Colonic mucosa (tissue), 4 donors: ENCODE measurements around the gene GCLC. TPM values are rescaled to one million over a fixed set of nuclear protein-coding genes. Genes with fewer than 3 reads are reported as not detected.

Experiments
- DNase-seq: peaks from one replicate; pipeline ENCODE4 v3.0.0-alpha.2; 2020
- H3K27ac ChIP-seq: fragments of 200-600 bp; one replicate; pipeline ENCODE4 v1.8.0; 2021
- H3K27me3 ChIP-seq: fragments of 200-600 bp; one replicate; pipeline ENCODE4 v1.8.0; 2021
- H3K36me3 ChIP-seq: fragments of 200-600 bp; one replicate; pipeline ENCODE4 v1.8.0; 2021
- H3K4me1 ChIP-seq: fragments of 200-600 bp; one replicate; pipeline ENCODE4 v1.8.0; 2021; ENCODE audit warnings: mild to moderate bottlenecking
- H3K4me3 ChIP-seq: fragments of 200-600 bp; one replicate; pipeline ENCODE4 v1.8.0; 2021
- H3K9ac ChIP-seq, 2 donors: one replicate each; pipeline ENCODE4 v1.7.0; 2013; ENCODE audit warnings: control low read depth in 2 of 2, low read depth in 2 of 2, low read length in 2 of 2
- H3K9me3 ChIP-seq: fragments of 200-600 bp; one replicate; pipeline ENCODE4 v1.8.0; 2021
- intact Hi-C: fragments of 100-400 bp; cut with DNase I; formaldehyde crosslinking; loops from one replicate; pipeline ENCODE4 v1.14.1; 2022
- total RNA-seq, 2 donors: library from RNA; stranded (reverse); fragmentation: NEBNext Ultra II Directional in 1 of 2; extraction: Animal tissue kit (Norgen Biotek cat#: 25700) in 1 of 2; gene quantifications; one replicate each; pipeline ENCODE4 v1.2.1, GENCODE V29; 2021
- TF ChIP-seq, protein P1 (sequence below): fragments of 200-600 bp; IDR thresholded peaks from one replicate; pipeline ENCODE4 v1.8.0; 2022; ENCODE audit warnings: antibody characterized with exemption, mild to moderate bottlenecking
- donor health status: healthy.
- donor health status: DM: no; HTN: no; CAD: no.
- donor health status: DM: no; HTN: no; CAD: no.

GCLC gene
- total RNA-seq, 2 donors from 2014 or later = 35.0 to 37.1 TPM

DNA sequence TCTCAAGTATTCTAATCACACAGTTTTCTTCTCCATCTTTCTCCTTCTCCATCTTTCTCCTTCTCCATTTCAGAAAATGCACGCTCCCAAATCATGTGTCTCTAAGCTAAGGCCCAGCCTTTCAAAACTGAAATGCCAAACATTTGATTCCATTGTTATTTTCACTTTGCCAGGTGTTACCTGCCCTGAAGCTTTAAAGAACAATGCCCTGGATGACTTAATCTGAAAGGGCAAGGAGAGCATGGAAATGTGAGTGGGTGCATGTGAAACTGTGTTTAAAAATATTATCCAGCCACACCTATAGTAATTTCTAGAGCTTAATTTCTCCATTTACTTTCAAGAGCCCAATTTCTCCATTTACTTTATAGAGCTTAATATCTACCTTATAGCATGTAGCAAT is 42.4 kb upstream of the GCLC start:
- no peaks in the 10 kb centered on the region for H3K4me1 ChIP-seq
- DNase-seq = no peak
- TF ChIP-seq, protein P1, sequence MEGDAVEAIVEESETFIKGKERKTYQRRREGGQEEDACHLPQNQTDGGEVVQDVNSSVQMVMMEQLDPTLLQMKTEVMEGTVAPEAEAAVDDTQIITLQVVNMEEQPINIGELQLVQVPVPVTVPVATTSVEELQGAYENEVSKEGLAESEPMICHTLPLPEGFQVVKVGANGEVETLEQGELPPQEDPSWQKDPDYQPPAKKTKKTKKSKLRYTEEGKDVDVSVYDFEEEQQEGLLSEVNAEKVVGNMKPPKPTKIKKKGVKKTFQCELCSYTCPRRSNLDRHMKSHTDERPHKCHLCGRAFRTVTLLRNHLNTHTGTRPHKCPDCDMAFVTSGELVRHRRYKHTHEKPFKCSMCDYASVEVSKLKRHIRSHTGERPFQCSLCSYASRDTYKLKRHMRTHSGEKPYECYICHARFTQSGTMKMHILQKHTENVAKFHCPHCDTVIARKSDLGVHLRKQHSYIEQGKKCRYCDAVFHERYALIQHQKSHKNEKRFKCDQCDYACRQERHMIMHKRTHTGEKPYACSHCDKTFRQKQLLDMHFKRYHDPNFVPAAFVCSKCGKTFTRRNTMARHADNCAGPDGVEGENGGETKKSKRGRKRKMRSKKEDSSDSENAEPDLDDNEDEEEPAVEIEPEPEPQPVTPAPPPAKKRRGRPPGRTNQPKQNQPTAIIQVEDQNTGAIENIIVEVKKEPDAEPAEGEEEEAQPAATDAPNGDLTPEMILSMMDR = no peak
- H3K9me3 ChIP-seq = no peaks in the 10 kb centered on the region
- no peaks in the 10 kb centered on the region for H3K36me3 ChIP-seq
- no peaks in the 10 kb centered on the region for H3K27me3 ChIP-seq
- no peak overlapping the region for H3K4me3 ChIP-seq
- H3K27ac ChIP-seq = no peak overlapping the region
- no peak overlapping the region for H3K9ac ChIP-seq
- intact Hi-C loops = no loop called here

- no peak for DNase-seq
- Histone ChIP-seq H3K4me1 (no peaks in the 10 kb centered on the region), H3K27ac (no peak overlapping the region), H3K9ac (no peak overlapping the region), H3K27me3 (no peaks in the 10 kb centered on the region), H3K9me3 (no peaks in the 10 kb centered on the region), H3K4me3 (no peak overlapping the region), H3K36me3 (no peaks in the 10 kb centered on the region)
- TF ChIP-seq, protein P1 = no peak
- intact Hi-C loops = no loop called here
These were observed 40.5 kb upstream of the GCLC start for GRCh38 chr6:53585208-53585900.

DNA sequence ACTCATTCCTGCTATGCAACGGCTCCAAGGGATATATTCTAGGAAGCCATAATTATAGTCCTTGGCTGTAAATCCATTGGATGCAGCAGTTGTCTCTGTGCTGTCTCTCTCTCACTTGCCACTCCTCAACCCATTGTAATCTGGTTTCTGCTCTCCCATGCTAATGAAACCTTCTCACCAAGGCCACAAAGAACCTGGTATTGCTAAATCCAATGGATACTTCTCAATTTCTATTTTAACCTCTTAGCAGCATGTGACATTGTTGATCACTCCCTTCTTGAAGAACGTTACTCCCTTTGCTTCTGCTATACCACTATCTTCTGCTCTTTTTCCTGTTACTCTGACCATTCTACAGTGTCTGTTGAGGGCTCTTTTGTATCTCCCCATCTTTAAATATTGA is 39.8 kb upstream of the GCLC start:
- Histone ChIP-seq H3K9ac (no peak overlapping the region), H3K4me3 (no peak overlapping the region), H3K9me3 (no peaks in the 10 kb centered on the region), H3K27ac (no peak overlapping the region), H3K4me1 (no peaks in the 10 kb centered on the region), H3K27me3 (no peaks in the 10 kb centered on the region), H3K36me3 (no peaks in the 10 kb centered on the region)
- DNase-seq = no peak
- intact Hi-C loops = no loop called here
- TF ChIP-seq, protein P1 = no peak

GRCh38 chr6:53583451-53583850 is 38.5 kb upstream of the GCLC start:
- no peak overlapping the region for H3K4me3 ChIP-seq
- intact Hi-C loops = no loop called here
- no peaks in the 10 kb centered on the region for H3K4me1 ChIP-seq
- no peak overlapping the region for H3K27ac ChIP-seq
- no peaks in the 10 kb centered on the region for H3K27me3 ChIP-seq
- no peak overlapping the region for H3K9ac ChIP-seq
- DNase-seq = no peak
- no peaks in the 10 kb centered on the region for H3K36me3 ChIP-seq
- TF ChIP-seq, protein P1 = no peak
- H3K9me3 ChIP-seq = no peaks in the 10 kb centered on the region

DNA sequence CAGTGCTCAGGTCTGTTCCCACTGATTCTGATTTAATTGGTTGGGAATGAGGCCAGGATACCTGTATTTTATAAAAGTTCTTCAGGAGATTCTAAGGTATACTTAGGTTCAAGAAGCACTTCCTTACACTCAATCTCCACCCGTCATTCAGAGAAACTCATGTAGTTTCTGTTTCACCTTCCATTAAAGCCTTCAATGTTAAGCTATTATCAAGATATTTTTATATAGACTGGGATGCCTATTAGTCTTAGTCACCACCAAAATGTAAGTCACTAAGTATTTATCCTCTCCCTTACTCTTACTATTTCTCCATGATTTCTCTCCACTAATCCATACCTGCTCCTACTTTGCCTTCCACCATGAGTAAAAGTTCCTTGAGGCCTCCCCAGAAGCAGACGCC is 38.1 kb upstream of the GCLC start:
- no peaks in the 10 kb centered on the region for H3K27me3 ChIP-seq
- no peak overlapping the region for H3K9ac ChIP-seq
- no peak overlapping the region for H3K27ac ChIP-seq
- TF ChIP-seq, protein P1 = no peak
- intact Hi-C loops = no loop called here
- no peaks in the 10 kb centered on the region for H3K4me1 ChIP-seq
- no peak for DNase-seq
- H3K4me3 ChIP-seq = no peak overlapping the region
- no peaks in the 10 kb centered on the region for H3K9me3 ChIP-seq
- no peaks in the 10 kb centered on the region for H3K36me3 ChIP-seq
